Heart right ventricle (tissue), 16 donors: ENCODE data around the gene RPS15. TPM values are rescaled to one million over a fixed set of nuclear protein-coding genes. Genes with fewer than 3 reads are reported as not detected.

Experiments
- ATAC-seq, 8 donors: fragments of 200-7000 bp; cut with Tn5 transposase; one replicate each; pipeline ENCODE4 v1.9.1; 2020; ENCODE audit warnings: mild to moderate bottlenecking in 8 of 8, moderate library complexity in 8 of 8, moderate number of reproducible peaks in 1 of 8
- DNase-seq, 2 donors: peaks; one replicate each; pipeline ENCODE4 v3.0.0-alpha.2; 2020
- H3K27ac ChIP-seq, 10 donors: fragments of 200-600 bp; sonication (generic) in 2 of 10; one replicate each; pipeline versions ENCODE4 v1.5.0 to v1.8.0; 2020 to 2022; ENCODE audit warnings: mild to moderate bottlenecking in 3 of 10
- H3K27me3 ChIP-seq, 7 donors: fragments of 200-600 bp; one replicate each; pipeline ENCODE4 v1.8.0; 2021 to 2022; ENCODE audit warnings: mild to moderate bottlenecking in 2 of 7
- H3K36me3 ChIP-seq, 9 donors: fragments of 200-600 bp; sonication (generic) in 1 of 9; one replicate each; pipeline versions ENCODE4 v1.5.0 to v1.8.0; 2020 to 2022; ENCODE audit warnings: mild to moderate bottlenecking in 2 of 9
- H3K4me1 ChIP-seq, 9 donors: fragments of 200-600 bp; sonication (generic) in 1 of 9; one replicate each; pipeline versions ENCODE4 v1.5.0 to v1.8.0; 2020 to 2022; ENCODE audit warnings: mild to moderate bottlenecking in 4 of 9
- H3K4me3 ChIP-seq, 10 donors: fragments of 200-600 bp; sonication (generic) in 2 of 10; one replicate each; pipeline versions ENCODE4 v1.5.0 to v1.8.0; 2020 to 2022; ENCODE audit warnings: mild to moderate bottlenecking in 7 of 10, moderate library complexity in 2 of 10
- H3K9me3 ChIP-seq, 11 donors: fragments of 200-600 bp in 10 of 11; sonication (generic) in 2 of 11; one replicate each; pipeline versions ENCODE4 v1.5.0 to v1.8.0; 2013 to 2022; ENCODE audit warnings: mild to moderate bottlenecking in 2 of 11, control low read depth in 1 of 11, moderate library complexity in 1 of 11
- WGBS, 2 donors: extraction: QIAGEN DNeasy Blood & Tissue Kit; methylation state at CpG; one replicate each; pipeline ENCODE4 v1.1.7; 2013; ENCODE audit warnings: inconsistent platforms in 1 of 2; 5-methylcytosine and 5-hydroxymethylcytosine counted together
- intact Hi-C, 10 donors: fragments of 100-400 bp; cut with DNase I; formaldehyde crosslinking; loops; one replicate each; pipeline versions ENCODE4 v1.11.1 to v1.14.2; 2022
- polyA plus RNA-seq, 2 donors: library from polyadenylated mRNA; stranded (reverse); fragments of 200-250 nt; gene quantifications; one replicate each; pipeline ENCODE4 v1.2.3, GENCODE V29; 2013
- total RNA-seq, 10 donors: library from RNA; stranded (reverse); fragmentation: NEBNext Ultra II Directional in 3 of 10; extraction: Animal tissue kit (Norgen Biotek cat#: 25700) in 3 of 10; gene quantifications; one replicate each; pipeline versions ENCODE4 v1.2.1 to v1.2.4, GENCODE V29; 2021 to 2023
- TF ChIP-seq, protein P1 (sequence below), 9 donors: fragments of 200-600 bp; sonication (generic) in 2 of 9; IDR thresholded peaks; one replicate each; pipeline versions ENCODE4 v1.5.0 to v1.8.0; 2021 to 2022; ENCODE audit warnings: antibody characterized with exemption in 9 of 9, mild to moderate bottlenecking in 5 of 9, moderate library complexity in 1 of 9
- donor health status: Arrhythmogenic right ventricular cardiomyopathy.
- donor health status: ischemic (EF 13 %, LVEDD 7.1; RV severe dilation, severe dysfunction).
- donor health status: healthy with polysubstance abuse.
- donor health status: DM: no; HTN: yes; CAD: no.
- donor health status: DM: no; HTN: no; CAD: no.
- donor health status: ischemic (EF 25% LVEDD 6.9; RV normal size, moderate dysfunction).
- donor health status: ischemic (EF 25% LVEDD 5.7; RV mildly dilated, moderate dysfunction).
- donor health status: healthy.
- donor health status: DM: yes; HTN: yes; CAD: no.
- donor health status: Ischemic cardiomyopathy.
- donor health status: ischemic (EF 35%, LVEDD 5.7; RV mildly dilated, moderate dysfunction).
- donor health status: nonischemic (EF 11% LVEDD 7.7; RV severe dilation, severe dysfunction).
- donor health status: DM: yes; HTN: yes; CAD: no.
- donor health status: PGD.
- donor health status: ischemic (EF 29% LVEDD 5.4; RV normal size, mild dysfunction).
- donor health status: nonischemic (EF 23%, LVEDD 6.1; RV moderate dilation, normal function).

RPS15 gene
- total and polyA plus RNA-seq, 12 donors: 480 to 3,724 (median 607) TPM

DNA sequence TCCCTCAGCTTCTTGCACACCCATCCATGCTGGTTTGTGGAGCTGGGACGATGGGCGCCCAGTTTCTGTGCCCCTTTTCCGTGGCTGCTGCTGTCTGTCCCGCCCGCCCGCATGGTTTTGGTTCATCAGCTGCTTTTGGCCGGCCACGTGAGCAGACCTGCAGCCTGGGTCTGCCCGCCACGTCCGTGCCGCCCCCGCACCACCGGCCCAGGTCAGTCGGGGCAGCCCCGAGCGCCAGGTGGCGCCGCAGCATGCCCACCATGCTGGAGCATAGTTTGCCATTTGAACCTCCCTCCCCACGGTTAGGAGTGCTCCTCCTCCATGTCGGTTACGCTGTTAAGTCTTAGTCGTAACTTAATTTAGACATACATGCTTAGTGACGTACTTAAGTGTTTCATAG is 15.3 kb upstream of the RPS15 start:
- WGBS, 2 donors: 87 to 91% methylated on average over 24 of the region's 24 CpGs
- DNase-seq (no peak), ATAC-seq (no peak)
- intact Hi-C loops: no loop called here
- Histone ChIP-seq H3K4me1 (peaks cover 7 to 34% (median 14%) of the 10 kb centered on the region in 9 donors), H3K4me3 (no peak overlapping the region), H3K36me3 (peaks cover 5 to 93% (median 61%) of the 10 kb centered on the region in 9 donors), H3K27me3 (no peaks in the 10 kb centered on the region), H3K9me3 (no peaks in the 10 kb centered on the region), H3K27ac (no peak overlapping the region)
- TF ChIP-seq, protein P1, sequence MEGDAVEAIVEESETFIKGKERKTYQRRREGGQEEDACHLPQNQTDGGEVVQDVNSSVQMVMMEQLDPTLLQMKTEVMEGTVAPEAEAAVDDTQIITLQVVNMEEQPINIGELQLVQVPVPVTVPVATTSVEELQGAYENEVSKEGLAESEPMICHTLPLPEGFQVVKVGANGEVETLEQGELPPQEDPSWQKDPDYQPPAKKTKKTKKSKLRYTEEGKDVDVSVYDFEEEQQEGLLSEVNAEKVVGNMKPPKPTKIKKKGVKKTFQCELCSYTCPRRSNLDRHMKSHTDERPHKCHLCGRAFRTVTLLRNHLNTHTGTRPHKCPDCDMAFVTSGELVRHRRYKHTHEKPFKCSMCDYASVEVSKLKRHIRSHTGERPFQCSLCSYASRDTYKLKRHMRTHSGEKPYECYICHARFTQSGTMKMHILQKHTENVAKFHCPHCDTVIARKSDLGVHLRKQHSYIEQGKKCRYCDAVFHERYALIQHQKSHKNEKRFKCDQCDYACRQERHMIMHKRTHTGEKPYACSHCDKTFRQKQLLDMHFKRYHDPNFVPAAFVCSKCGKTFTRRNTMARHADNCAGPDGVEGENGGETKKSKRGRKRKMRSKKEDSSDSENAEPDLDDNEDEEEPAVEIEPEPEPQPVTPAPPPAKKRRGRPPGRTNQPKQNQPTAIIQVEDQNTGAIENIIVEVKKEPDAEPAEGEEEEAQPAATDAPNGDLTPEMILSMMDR (IDR thresholded peaks at IDR 0.05): no peak

DNA sequence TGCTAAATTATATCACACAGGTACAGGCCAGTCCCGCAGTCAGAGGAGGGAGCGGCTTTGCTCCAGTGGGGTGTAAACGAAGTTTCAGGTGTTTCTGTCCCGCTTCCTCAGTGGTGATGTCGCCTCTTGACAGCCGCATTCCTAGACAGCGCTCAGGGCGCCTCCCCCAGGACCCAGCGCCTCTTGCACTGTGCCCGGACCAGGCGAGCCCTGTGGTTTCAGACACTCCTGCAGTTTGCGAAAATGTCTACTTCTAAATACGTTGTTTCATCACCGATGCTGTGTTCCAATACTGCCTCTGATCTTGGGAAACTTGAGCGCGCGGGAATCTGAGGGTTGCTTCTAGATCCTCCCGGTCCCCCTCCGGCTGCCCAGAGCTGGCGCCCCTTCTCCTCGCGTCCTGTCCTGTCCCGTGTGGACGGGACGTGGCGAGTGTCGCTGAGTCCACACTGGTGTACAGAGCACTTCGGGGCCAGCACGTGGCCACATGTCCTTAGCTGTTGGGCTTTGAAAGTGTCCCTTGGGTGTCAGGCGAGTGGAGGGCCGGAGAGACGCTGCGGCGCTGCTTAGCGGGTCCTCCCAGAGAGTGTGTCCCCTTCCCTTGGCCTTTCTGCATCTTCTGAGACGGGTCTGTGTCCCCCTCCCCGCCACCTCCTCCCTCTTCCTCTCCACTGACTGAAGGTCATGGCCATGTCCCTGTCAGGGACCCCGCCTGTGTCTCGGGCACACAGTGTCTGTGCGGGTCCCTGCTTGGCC is 14.6 kb upstream of the RPS15 start:
- H3K27me3 ChIP-seq: no peaks in the 10 kb centered on the region
- no peak for ATAC-seq
- intact Hi-C loops: no loop called here
- H3K27ac ChIP-seq: no peak overlapping the region
- DNase-seq: no peak
- 89 to 92% methylated on average over 40 of the region's 40 CpGs for WGBS, 2 donors
- H3K9me3 ChIP-seq: no peaks in the 10 kb centered on the region
- peaks cover 5 to 93% (median 65%) of the 10 kb centered on the region in 9 donors for H3K36me3 ChIP-seq
- TF ChIP-seq, protein P1 (IDR thresholded peaks at IDR 0.05): no peak
- no peak overlapping the region for H3K4me3 ChIP-seq
- H3K4me1 ChIP-seq: peaks cover under 1 to 28% (median 8%) of the 10 kb centered on the region in 9 donors

DNA sequence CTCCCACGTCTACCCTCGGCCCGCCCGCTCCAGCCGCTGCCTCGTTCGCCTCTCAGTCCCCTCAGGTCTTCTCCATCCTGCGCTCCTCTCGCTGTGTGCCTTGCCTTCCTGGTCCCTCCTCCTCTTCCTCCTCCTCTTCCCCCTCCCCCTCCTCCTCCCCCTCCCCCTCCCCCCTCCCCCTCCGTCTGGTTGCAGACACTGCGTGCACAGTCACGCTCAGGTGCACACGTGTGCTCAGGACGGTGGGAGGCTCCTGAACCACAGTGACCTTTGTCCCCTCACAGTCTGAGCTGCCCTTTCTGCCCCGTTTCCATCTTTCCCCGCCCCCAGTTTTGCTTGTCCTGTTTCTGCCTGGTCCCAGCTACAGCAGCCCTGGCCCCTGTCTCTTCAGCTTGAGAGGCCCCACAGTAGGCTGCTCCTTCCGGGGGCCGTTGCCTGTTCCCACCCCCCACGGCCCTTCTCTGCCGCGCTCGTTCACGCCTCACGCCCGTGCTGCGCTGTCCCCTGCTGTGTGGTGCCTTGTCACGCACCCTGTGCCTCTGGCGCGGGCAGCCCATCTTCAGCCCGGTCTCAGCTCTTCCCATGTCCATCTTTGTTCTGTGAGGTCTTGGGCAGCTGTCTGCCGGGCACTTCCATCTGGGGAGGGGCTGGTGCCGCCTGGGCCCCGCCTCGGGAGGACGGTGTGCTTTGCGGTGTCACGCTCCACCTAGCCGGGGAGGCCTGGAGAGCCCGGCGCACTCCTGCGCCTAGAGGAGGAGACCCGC is 13.8 kb upstream of the RPS15 start:
- Histone ChIP-seq H3K27me3 (no peaks in the 10 kb centered on the region), H3K4me3 (no peak overlapping the region), H3K9me3 (no peaks in the 10 kb centered on the region), H3K36me3 (peaks cover 5 to 93% (median 61%) of the 10 kb centered on the region in 9 donors), H3K4me1 (peaks cover 0 to 28% (median 8%) of the 10 kb centered on the region in 9 donors), H3K27ac (no peak overlapping the region)
- DNase-seq: no peak
- no peak for ATAC-seq
- TF ChIP-seq, protein P1 (IDR thresholded peaks at IDR 0.05): no peak
- intact Hi-C loops: no loop called here
- 89% methylated on average over 32 to 40 of the region's 42 CpGs for WGBS, 2 donors

DNA sequence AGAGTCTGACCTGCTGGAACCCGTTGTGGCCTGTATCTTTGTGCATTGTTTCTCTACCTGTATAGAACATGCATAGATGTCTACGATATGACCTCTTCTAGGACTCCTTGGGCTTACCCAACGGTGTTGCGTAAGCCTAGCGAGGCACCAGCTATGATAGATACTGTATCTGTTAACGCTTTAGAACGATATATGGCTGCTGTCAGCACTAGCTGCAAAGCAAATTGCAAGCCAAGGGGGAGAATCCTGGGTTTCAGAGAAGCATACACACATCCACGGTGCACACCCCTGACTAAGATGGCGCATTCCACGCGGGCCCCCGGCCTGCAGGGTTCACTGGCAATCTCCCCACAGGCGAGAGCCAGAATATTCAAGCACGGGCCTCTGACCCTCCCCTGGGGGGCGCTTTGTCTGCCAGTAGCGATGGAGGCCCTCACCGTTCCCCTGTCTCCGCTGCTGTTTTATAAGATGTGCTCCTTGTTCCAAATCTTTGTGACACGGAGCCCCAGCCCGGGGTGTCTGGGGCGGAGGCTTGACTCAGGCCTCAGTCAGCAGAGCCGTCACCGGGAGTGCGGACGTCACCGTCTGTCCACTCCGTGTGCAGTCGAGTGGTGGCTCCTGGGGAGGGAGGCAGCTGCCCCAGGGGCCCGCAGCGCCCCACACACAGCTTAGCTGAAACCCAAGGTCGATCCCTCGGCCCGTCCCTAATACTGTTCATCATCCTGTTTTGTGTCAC is 12.9 kb upstream of the RPS15 start:
- 82 to 83% methylated on average over 33 of the region's 33 CpGs for WGBS, 2 donors
- H3K4me3 ChIP-seq: no peak overlapping the region
- H3K4me1 ChIP-seq: peaks cover 0 to 35% (median 12%) of the 10 kb centered on the region in 9 donors
- H3K36me3 ChIP-seq: peaks cover 5 to 98% (median 60%) of the 10 kb centered on the region in 9 donors
- no peaks in the 10 kb centered on the region for H3K27me3 ChIP-seq
- no peaks in the 10 kb centered on the region for H3K9me3 ChIP-seq
- H3K27ac ChIP-seq: no peak overlapping the region
- DNase-seq (no peak), ATAC-seq (no peak)
- intact Hi-C loops: no loop called here
- TF ChIP-seq, protein P1 (IDR thresholded peaks at IDR 0.05): no peak
